ENCODE results near the gene ZNF892. TPM values are rescaled to one million over a fixed set of nuclear protein-coding genes. Genes with fewer than 3 reads are reported as not detected.

Gene ZNF892
- total and polyA plus RNA-seq, 9 of the 15 experiments (the other 6 are each of a cell fraction or from before 2014, with no cell fraction given), result 0.07 to 0.13 (median 0.09) TPM; not detected in 6

- TF ChIP-seq RUNX1 (IDR thresholded peaks at IDR 0.05; ENCODE audit: low read depth) (0 out of 2 replicates have a peak, but pooled peaks have one; percentile 47), CGGBP1 (CRISPR knock-in tag; IDR thresholded peaks at IDR 0.05) (no peak), E2F3 (CRISPR knock-in tag; IDR thresholded peaks at IDR 0.05) (no peak), ZNF584 (CRISPR knock-in tag; IDR thresholded peaks at IDR 0.05; ENCODE audit: low read depth) (no peak), HMGXB4 (CRISPR knock-in tag; IDR thresholded peaks at IDR 0.05) (no peak), TSC22D4 (tag; IDR thresholded peaks at IDR 0.05) (no peak), NR2F6 (CRISPR knock-in tag; IDR thresholded peaks at IDR 0.05) (no peak), USF2 (CRISPR knock-in tag; IDR thresholded peaks at IDR 0.05) (peak; percentile 37; the same call in 1 of the 2 replicates), CBFB (CRISPR knock-in tag; IDR thresholded peaks at IDR 0.05) (no peak), JUND (IDR thresholded peaks at IDR 0.05; ENCODE audit: borderline replicate concordance, low read depth, low read length) (peak; percentile 35; the same call in 1 of the 2 replicates), JUND (tag; IDR thresholded peaks at IDR 0.05; ENCODE audit: borderline replicate concordance, low read depth, low read length) (peak; percentile 12; the same call in 1 of the 3 replicates), SNRNP70 (optimal IDR thresholded peaks at IDR 0.05; ENCODE audit: low read depth, low read length) (no peak), THRA (IDR thresholded peaks at IDR 0.05) (no peak), ZKSCAN8 (CRISPR knock-in tag; IDR thresholded peaks at IDR 0.05) (no peak), ZNF282 (CRISPR knock-in tag; IDR thresholded peaks at IDR 0.05) (no peak), AFF1 (IDR thresholded peaks at IDR 0.05; ENCODE audit: low read depth in 1 of 2, partially characterized antibody in 2 of 2) (peak in 1 of 2 experiments; percentile 93), SMARCE1 (IDR thresholded peaks at IDR 0.05) (no peak), XRCC5 (IDR thresholded peaks at IDR 0.05; ENCODE audit: low read depth, low read length) (no peak), NR1H2 (CRISPR knock-in tag; IDR thresholded peaks at IDR 0.05) (no peak), SREBF2 (CRISPR knock-in tag; IDR thresholded peaks at IDR 0.05) (no peak)
Measured at GRCh38 chr2:95207111-95207961, at the start of gene ZNF892 (continued).

Measured in K562 (cell line).